ENCODE data around the gene HAGHL. TPM values are rescaled to one million over a fixed set of nuclear protein-coding genes. Genes with fewer than 3 reads are reported as not detected.

The HAGHL gene
- total RNA-seq, 4 donors from 2014 or later: 1.7 to 5.7 (median 4.8) TPM; not detected in 1

DNA sequence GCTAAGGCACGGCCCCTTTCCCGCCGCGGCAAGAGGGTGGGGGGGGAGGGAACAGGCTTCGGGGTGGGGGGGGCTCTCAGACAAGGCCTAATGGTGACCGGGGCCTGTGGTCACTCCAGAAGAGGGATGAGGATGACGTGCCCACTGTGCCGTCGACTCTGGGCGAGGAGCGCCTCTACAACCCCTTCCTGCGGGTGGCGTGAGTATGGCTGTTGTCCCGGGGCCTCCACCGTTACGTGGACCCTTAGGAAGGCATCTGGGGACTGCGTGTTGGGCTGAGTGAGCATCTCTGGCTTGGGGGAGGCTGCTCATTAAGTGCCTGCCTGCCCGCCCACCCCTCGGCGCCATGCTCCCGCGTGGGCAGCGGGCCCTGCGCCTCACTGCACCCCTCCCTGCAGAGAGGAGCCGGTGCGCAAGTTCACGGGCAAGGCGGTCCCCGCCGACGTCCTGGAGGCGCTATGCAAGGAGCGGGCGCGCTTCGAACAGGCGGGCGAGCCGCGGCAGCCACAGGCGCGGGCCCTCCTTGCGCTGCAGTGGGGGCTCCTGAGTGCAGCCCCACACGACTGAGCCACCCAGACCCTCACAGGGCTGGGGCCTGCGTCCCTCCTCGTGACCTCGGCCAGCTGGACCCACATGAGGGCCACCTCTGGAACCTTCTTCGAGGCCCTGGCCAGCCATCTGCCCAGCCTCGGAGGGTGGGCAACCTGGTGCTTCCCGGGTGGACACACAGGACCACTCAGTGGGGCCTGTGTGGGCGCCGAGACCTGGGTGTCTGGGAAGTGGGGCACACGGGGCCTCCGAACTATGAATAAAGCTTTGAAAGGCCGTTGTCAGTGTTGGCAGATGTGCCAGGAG is 2.2 kb downstream of the HAGHL start:
- no peak for TF ChIP-seq POLR2A (IDR thresholded peaks at IDR 0.05)
- TF ChIP-seq, protein P1, sequence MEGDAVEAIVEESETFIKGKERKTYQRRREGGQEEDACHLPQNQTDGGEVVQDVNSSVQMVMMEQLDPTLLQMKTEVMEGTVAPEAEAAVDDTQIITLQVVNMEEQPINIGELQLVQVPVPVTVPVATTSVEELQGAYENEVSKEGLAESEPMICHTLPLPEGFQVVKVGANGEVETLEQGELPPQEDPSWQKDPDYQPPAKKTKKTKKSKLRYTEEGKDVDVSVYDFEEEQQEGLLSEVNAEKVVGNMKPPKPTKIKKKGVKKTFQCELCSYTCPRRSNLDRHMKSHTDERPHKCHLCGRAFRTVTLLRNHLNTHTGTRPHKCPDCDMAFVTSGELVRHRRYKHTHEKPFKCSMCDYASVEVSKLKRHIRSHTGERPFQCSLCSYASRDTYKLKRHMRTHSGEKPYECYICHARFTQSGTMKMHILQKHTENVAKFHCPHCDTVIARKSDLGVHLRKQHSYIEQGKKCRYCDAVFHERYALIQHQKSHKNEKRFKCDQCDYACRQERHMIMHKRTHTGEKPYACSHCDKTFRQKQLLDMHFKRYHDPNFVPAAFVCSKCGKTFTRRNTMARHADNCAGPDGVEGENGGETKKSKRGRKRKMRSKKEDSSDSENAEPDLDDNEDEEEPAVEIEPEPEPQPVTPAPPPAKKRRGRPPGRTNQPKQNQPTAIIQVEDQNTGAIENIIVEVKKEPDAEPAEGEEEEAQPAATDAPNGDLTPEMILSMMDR (IDR thresholded peaks at IDR 0.05): no peak
- DNase-seq: no peak
- Histone ChIP-seq H3K36me3 (peaks cover 11 to 40% (median 19%) of the 10 kb centered on the region in 3 donors), H3K27ac (peak overlapping the region in 1 of 4 donors; percentile 5), H3K9me3 (no peaks in the 10 kb centered on the region), H3K4me3 (peak overlapping the region in 2 of 4 donors; percentile 54 to 67), H3K27me3 (peaks cover 0 to 49% (median 1%) of the 10 kb centered on the region in 4 donors), H3K4me1 (peaks cover 23 to 35% (median 28%) of the 10 kb centered on the region in 3 donors)
- intact Hi-C loops (cut with DNase I): no loop called here
- WGBS, 2 donors: 38 to 78% methylated on average over 7 to 16 of the region's 55 CpGs

DNA sequence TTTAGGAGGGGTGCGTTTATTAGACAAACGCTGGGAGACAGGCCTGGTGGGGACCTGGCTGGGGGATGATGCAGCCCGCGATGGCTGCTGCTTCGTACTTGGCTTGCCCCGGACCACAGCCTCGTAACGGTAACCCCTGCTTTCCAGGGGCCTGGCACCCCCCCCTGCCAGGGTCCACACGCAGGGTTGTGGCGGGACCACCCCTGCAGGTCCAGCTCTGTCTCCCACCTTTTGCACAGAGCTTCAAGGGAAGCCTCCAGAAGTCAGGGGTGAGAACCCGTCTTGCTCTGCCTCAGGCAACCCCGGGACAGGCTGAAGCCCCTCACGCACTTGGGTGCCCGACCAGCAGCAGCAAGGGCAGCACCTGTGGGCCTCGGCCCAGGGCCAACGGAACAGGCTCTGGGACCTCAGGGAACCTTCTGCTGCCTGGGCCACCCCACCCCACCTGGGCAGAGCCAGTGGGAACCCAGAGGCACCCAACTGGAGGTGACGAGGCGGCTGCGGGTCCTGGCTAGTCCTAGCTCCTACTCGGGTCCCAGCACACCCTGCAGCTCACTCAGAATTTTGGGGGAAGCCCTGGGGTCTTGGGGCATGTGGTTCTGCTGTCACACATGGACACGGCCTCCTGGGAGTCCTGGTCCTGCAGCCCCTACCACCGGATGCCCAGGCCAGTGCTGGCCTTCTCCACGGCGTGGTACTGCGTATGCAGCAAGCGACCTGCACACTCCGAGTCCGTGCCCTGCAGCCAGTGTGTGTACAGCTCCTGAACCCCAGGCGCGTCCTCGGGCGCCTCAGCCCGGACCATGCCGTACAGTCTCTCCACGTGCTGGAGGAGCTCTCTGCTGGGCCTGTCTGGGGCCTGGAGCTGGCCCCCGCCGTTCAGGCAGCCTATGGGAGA is 3.1 kb downstream of the HAGHL start:
- H3K27ac ChIP-seq: no peak overlapping the region
- no peak overlapping the region for H3K4me3 ChIP-seq
- H3K9me3 ChIP-seq: no peaks in the 10 kb centered on the region
- no peak for DNase-seq
- peaks cover 19 to 49% (median 26%) of the 10 kb centered on the region in 3 donors for H3K36me3 ChIP-seq
- intact Hi-C loops (cut with DNase I): no loop called here
- H3K4me1 ChIP-seq: peaks cover 23 to 35% (median 28%) of the 10 kb centered on the region in 3 donors
- WGBS, 2 donors: 73 to 85% methylated on average over 4 to 5 of the region's 37 CpGs
- peaks cover 0 to 45% (median 1%) of the 10 kb centered on the region in 4 donors for H3K27me3 ChIP-seq
- TF ChIP-seq, protein P1 (IDR thresholded peaks at IDR 0.05): no peak
- no peak for TF ChIP-seq POLR2A (IDR thresholded peaks at IDR 0.05)

DNA sequence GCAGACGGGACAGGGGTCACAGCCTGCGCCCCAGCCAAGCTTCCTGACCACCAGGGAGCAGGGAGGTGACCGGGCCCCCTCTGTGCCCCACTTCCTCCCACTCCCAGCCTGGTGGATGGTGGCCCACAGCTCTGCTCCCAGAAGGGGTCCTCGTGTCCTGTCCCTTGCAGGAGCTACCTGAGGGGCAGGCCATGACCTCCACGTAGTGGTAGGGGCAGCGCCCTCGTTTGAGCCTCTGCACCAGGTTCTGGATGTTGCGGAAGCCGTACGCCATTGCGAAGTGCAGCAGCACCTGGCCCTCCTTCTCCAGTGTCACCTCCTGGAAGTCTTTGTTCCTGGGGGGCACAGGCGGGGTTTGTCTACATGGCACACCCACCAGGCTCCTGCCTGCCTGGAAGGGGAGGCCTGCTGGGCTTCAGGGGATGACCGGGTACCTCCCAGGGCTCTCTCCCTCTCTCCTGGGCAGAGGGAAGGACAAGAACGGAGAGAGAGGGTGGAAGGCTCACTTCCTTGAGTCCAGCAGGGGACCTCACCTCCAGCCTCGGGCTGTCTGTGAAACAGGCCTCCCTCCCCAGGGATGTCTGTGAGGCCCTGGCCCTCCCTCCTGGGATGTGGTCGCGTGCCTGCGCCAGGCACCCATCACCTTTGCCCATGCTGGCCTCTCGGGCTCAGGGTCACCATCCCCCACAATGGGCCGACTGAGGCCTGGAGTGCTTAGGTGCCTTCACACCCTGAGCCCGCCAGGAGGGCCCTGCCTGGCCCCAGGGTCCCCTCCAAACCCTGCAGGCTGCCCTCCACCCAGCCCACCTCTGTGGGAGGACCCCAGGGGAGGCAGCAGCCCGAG is 4.0 kb downstream of the HAGHL start:
- TF ChIP-seq, protein P1 (IDR thresholded peaks at IDR 0.05): no peak
- TF ChIP-seq POLR2A (IDR thresholded peaks at IDR 0.05): no peak
- no peak for DNase-seq
- H3K27me3 ChIP-seq: peaks cover 0 to 36% (median 1%) of the 10 kb centered on the region in 4 donors
- WGBS, 2 donors: 62 to 87% methylated on average over 5 to 9 of the region's 22 CpGs
- intact Hi-C loops (cut with DNase I): no loop called here
- H3K4me1 ChIP-seq: peaks cover 23 to 34% (median 28%) of the 10 kb centered on the region in 3 donors
- no peak overlapping the region for H3K4me3 ChIP-seq
- no peak overlapping the region for H3K27ac ChIP-seq
- H3K9me3 ChIP-seq: no peaks in the 10 kb centered on the region
- peaks cover 19 to 58% (median 32%) of the 10 kb centered on the region in 3 donors for H3K36me3 ChIP-seq

DNA sequence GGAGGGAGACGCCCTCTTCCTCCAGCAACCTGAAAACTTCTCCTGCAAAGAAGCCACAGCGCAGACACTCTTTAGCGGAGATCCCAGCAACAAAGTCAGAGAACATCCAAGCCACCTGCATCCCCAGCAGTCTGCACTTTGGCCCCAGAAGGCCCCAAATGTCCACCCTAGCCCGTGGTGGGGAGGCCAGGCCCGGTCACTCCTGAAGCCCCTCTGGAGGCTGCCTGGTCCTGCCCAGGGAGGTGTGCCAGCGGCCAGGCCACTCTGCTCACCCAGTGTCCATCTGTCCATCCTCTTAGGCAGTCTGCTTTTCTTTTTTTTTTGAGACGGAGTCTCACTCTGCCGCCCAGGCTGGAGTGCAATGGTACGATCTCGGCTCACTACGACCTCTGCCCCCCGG is 5.4 kb downstream of the HAGHL start:
- WGBS, 2 donors: 94 to 95% methylated on average over 11 to 12 of the region's 12 CpGs
- peaks cover 29 to 72% (median 42%) of the 10 kb centered on the region in 3 donors for H3K36me3 ChIP-seq
- TF ChIP-seq POLR2A (IDR thresholded peaks at IDR 0.05): no peak
- TF ChIP-seq, protein P1 (IDR thresholded peaks at IDR 0.05): no peak

More for the DNA sequence above, 5.4 kb downstream of the HAGHL start:
- no peaks in the 10 kb centered on the region for H3K9me3 ChIP-seq
- H3K4me3 ChIP-seq: no peak overlapping the region
- H3K27ac ChIP-seq: no peak overlapping the region
- intact Hi-C loops (cut with DNase I): no loop called here
- H3K27me3 ChIP-seq: peaks cover 0 to 22% (median 0%) of the 10 kb centered on the region in 4 donors
- H3K4me1 ChIP-seq: peaks cover 16 to 20% (median 17%) of the 10 kb centered on the region in 3 donors
- DNase-seq: no peak

All from esophagus squamous epithelium (tissue), 5 donors.